SW480 (cell line): Measurements from ENCODE around the gene CHAT.

Experiments
- DNase-seq: peaks from one replicate; pipeline ENCODE4 v3.0.0-alpha.2; 2016; ENCODE audit warnings: low spot score

The CHAT gene

GRCh38 chr10:49688920-49689319, 75.1 kb downstream of the CHAT start:
- no peak for DNase-seq

- DNase-seq, result no peak
Observed at GRCh38 chr10:49689882-49690510, 76.2 kb downstream of the CHAT start.

- no peak for DNase-seq
Observed at GRCh38 chr10:49690698-49691356, 77.0 kb downstream of the CHAT start.

- no peak for DNase-seq
Observed at GRCh38 chr10:49691588-49691987, 77.8 kb downstream of the CHAT start.

- DNase-seq, result no peak
Observed at GRCh38 chr10:49694466-49694865, 80.6 kb downstream of the CHAT start.

GRCh38 chr10:49696311-49696710, 82.5 kb downstream of the CHAT start:
- no peak for DNase-seq

GRCh38 chr10:49698679-49699078, 84.8 kb downstream of the CHAT start:
- DNase-seq, result no peak

- DNase-seq, result no peak
Observed at GRCh38 chr10:49700211-49700610, 86.4 kb downstream of the CHAT start.

- DNase-seq, result peak; percentile 14
Observed at GRCh38 chr10:49700997-49701396, 87.2 kb downstream of the CHAT start.

GRCh38 chr10:49707585-49707984, 93.7 kb downstream of the CHAT start:
- DNase-seq, result no peak

- no peak for DNase-seq
Observed at GRCh38 chr10:49709934-49710333, 96.1 kb downstream of the CHAT start.

GRCh38 chr10:49710966-49711365, 97.1 kb downstream of the CHAT start:
- DNase-seq, result no peak

GRCh38 chr10:49711481-49711880, 97.6 kb downstream of the CHAT start:
- no peak for DNase-seq

GRCh38 chr10:49713266-49713665, 99.4 kb downstream of the CHAT start:
- DNase-seq, result no peak
